ENCODE measurements around the gene PLCB1.
A peak's percentile ranks its signal among the peaks of the same experiment; 100 is the strongest.
"Not testable (repeated sequence)": the region's sequence is repeated elsewhere in the genome, so short reads cannot be mapped to it uniquely, and the experiment has no call there.

The PLCB1 gene

GRCh38 chr20:8631271-8631670, 499.2 kb downstream of the PLCB1 start:
- peak; percentile 7 for DNase-seq

- DNase-seq: no peak
These were observed 501.3 kb downstream of the PLCB1 start for GRCh38 chr20:8633366-8633765.

- no peak for DNase-seq
These were observed 503.0 kb downstream of the PLCB1 start for GRCh38 chr20:8635048-8635572.

GRCh38 chr20:8635837-8636236, 503.8 kb downstream of the PLCB1 start:
- no peak for DNase-seq

DNA sequence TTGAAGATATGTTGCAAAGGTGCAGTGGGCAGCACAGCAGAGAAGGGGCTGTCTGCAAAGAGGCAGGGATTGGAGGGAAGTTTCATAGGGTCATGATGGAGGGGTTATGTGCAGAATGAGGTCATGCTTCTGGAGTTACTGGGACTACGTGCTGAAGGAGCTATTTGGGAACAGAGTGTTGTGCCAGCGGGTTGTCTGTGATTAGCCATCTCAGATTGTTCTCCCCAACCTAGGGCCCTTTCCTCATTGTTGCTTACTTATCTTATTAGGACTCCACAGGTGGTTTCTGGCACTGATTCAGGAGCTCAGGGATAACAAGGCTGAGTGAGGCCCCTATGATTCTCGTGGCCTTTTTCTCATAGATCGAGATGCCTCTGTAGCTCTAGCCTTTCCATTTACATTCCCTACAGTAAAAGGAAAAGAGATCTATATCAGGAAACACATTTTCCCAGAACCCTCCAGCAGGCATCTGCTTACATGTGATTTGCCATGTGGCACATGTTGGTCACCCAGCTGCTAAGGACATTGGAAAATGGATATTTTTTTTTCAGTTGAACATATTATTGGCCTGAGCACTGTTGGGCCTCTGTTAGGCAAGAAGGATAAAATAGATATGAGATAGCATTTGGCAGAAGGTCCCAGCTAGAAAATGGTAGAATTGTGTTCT, 507.2 kb downstream of the PLCB1 start:
- DNase-seq: no peak

DNA sequence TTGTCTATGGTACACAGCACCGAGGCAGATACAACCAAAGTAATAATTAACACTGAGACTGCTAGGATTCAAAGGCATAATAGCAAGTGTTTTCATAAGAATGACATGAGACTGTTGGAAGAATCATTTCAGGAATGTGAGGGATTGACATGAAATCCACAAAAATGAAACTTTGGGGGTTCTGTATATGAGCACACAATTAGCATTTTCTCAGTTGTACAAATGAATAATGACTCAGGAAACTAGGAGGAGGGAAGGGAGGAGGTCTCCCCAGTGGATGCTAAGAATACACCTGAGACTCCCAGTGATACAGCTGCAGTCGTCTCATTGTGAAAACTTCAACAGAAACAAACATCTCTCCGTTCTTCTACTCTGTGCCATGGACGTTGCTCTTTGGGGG, 508.4 kb downstream of the PLCB1 start:
- DNase-seq: no peak

DNA sequence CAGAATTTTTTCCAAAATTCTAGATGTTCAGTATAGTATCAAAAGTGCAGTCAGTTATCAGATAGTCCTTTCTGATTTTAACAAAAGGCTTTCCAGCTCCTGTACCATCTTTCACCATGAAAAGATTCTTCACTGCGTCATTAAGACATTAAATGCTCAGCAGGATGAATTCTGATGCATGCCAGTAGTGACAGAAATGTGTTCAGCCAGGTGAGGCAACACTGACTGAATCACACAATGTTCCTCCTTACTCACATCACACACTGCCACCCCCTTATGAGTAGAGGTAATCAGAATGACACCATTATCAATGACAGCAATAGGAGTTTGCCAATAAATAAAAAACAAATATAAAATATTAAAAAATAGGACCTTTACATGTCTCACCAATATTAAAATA, 510.2 kb downstream of the PLCB1 start:
- no peak for DNase-seq

DNA sequence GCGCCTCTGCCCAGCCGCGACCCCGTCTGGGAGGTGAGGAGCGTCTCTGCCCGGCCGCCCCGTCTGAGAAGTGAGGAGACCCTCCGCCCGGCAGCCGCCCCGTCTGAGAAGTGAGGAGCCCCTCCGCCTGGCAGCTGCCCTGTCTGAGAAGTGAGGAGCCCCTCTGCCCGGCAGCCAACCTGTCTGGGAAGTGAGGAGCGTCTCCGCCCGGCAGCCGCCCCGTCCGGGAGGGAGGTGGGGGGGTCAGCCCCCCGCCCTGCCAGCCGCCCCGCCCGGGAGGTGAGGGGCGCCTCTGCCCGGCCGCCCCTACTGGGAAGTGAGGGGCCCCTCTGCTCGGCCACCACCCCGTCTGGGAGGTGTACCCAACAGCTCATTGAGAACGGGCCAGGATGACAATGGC, 512.4 kb downstream of the PLCB1 start:
- DNase-seq: not testable (repeated sequence)

GRCh38 chr20:8645326-8645725, 513.3 kb downstream of the PLCB1 start:
- no peak for DNase-seq

DNA sequence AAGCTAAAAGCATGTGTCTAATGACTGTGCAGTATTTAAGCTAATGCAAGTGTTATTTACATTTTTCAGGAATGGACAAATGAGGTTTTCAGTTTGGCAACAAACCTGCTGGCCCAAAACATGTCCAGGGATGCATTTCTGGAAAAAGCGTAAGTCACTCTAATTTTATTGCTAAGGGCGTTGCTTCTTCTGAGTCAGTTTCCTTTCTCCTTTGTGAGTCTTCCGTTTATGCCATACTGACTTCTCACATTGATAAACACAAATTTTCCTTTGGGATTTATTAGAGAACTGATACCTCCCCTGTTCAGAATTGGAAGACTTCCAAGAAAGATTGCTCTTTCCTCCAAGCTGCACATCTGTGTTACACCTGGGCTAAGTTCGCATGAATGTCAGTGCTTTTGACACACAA, 514.0 kb downstream of the PLCB1 start:
- DNase-seq: no peak

GRCh38 chr20:8646716-8647115, 514.6 kb downstream of the PLCB1 start:
- no peak for DNase-seq

- peak; percentile 19 for DNase-seq
These were observed 515.9 kb downstream of the PLCB1 start for GRCh38 chr20:8647961-8648441.

GRCh38 chr20:8648466-8648865, 516.4 kb downstream of the PLCB1 start:
- no peak for DNase-seq

DNA sequence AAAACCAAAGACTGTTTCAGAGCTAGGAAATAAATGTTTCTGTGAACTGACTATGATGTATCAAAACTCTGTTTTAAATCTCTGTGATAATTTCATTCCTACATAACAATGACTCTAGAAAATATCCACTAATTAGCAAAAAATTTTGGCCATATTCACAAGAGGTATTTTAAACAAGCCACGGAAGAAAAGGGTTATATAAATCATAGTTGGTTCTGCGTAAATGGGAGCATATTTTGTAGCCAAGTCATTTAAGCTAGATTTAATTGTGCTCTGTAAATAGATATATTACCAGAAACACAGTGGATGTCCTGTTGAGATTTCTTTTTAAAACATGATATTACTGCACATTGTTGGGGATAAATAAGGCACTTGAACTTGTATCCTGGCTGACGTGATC, 520.3 kb downstream of the PLCB1 start:
- no peak for DNase-seq

- no peak for DNase-seq
These were observed 522.4 kb downstream of the PLCB1 start for GRCh38 chr20:8654486-8654885.

DNA sequence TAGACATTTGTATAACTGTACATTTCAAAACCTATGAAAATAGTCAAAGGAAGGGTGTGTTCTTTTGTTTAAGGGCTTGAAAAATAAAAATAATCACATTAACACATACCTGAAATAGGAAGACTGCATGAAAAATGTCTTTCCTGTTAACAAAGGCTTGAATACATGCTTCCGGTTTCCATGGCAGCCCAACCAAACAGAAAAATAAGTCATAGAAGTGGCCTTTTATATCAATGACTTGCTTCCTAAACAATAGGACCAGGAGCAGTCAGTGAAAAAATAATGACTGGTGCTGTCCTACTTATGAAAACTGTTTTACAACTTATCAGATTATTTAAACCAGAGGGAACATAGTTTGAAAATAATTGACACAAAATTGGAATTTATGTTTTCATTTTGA, 524.3 kb downstream of the PLCB1 start:
- DNase-seq: peak; percentile 19

DNA sequence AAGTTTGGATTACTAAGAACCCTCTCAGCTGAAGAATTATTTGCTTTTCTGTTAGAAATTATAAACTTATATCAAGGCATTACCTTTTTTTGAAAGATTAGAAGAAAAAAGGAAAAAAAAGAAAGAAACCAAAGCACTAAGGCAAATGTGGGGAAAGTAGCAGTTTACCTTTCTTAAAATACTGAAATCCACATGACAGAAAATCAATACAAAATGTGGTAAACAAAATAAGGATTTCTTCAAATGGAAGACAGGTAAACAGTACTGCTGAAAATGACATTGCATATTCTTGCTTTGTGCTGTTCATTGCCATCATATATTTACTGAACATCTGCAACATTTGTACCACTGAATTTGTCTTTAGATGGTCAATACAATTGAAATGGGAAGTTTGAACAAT, 525.6 kb downstream of the PLCB1 start:
- no peak for DNase-seq

- DNase-seq: peak; percentile 60
These were observed 526.0 kb downstream of the PLCB1 start for GRCh38 chr20:8658103-8658502.

DNA sequence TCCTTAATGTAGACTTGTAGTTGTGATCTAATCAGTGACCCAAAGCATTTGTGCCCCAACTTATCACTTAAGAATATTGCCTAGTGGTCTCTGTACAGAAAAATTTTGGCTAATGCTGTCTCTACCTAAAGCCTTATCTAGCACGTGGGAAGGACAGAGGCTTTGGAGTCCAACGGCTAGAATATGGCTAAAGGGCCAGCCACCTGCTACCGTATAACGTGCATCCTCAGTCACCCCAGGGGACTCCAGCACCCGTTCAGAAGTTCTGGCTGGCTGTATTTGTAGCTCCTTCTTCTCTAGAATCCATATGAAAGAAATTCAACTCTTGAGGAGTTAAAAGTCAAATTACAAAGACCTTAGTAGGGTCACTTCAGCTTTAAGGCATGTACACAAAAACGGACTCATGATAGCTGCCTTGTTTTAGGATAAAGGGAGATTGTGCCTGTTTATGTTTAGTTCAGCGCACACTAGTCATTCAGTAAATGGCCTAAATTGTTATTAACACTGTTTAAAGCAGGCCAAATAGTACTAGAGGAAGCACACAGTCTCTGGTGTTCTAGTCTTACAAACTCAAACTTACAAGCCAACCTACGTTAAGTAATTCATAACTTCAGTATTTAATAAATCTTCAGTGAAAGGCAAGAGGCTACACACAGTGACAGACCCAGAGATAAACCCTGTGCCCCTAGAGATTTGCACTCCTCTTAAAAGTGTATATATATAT, 529.3 kb downstream of the PLCB1 start:
- DNase-seq: peak; percentile 25

- peak; percentile 46 for DNase-seq
These were observed 530.4 kb downstream of the PLCB1 start for GRCh38 chr20:8662433-8662954.

GRCh38 chr20:8663424-8663823, 531.4 kb downstream of the PLCB1 start:
- DNase-seq: no peak

- no peak for DNase-seq
These were observed 532.7 kb downstream of the PLCB1 start for GRCh38 chr20:8664778-8665177.

DNA sequence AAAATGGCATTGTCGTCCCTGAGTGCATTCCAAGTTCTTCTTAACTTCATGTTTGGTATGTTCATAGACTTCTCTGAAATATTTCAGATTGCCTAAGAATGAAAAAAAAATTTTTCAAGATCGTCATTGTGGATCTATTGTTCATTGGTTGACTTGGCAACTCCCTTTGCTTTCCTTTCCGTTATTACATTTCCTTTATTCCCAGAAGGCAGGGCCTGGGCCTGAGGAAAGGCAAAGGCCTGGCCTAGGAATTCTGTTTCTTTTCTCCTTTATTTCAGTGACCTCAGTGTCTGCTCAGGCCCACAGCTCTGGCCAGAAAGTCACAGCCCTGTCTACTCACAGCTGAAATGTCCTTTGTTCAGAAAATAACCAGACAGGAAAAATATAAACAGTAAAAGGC, 535.2 kb downstream of the PLCB1 start:
- no peak for DNase-seq
